Prostate gland (tissue), 2 donors: ENCODE measurements around the gene DNMT3A. TPM values are rescaled to one million over a fixed set of nuclear protein-coding genes. Genes with fewer than 3 reads are reported as not detected.

Source experiments
- DNase-seq: peaks from one replicate; pipeline ENCODE4 v3.0.0-alpha.2; 2019; ENCODE audit warnings: low spot score
- H3K27ac ChIP-seq, 2 donors: fragments of 200-600 bp; sonication (generic); 2 replicates each; pipeline ENCODE4 v1.5.1; 2017 to 2019
- H3K27me3 ChIP-seq: fragments of 200-600 bp; sonication (generic); replicated peaks from 2 replicates; pipeline ENCODE4 v1.5.1; 2019; ENCODE audit not compliant: insufficient read depth
- H3K36me3 ChIP-seq, 2 donors: fragments of 200-600 bp; sonication (generic); 1 replicate in 1 of 2; 2 replicates in 1 of 2; pipeline versions ENCODE4 v1.5.1 to v1.8.1; 2017 to 2019
- H3K4me1 ChIP-seq: fragments of 200-600 bp; sonication (generic); replicated peaks from 2 replicates; pipeline ENCODE4 v1.5.1; 2019
- H3K4me3 ChIP-seq, 2 donors: fragments of 200-600 bp; sonication (generic); 2 replicates each; pipeline ENCODE4 v1.5.1; 2017 to 2019
- H3K9me3 ChIP-seq: fragments of 200-600 bp; sonication (generic); 2 replicates; pipeline ENCODE4 v1.5.1; 2017
- CTCF ChIP-seq, 4 experiments: fragments of 200-600 bp in 2 of 4; fragments of 450-650 bp in 2 of 4; sonication (generic) in 2 of 4; IDR thresholded peaks; 1 replicate in 3 of 4; 2 replicates in 1 of 4; pipeline ENCODE4 v1.5.1; 2016 to 2019; ENCODE audit warnings: antibody characterized with exemption in 4 of 4, mild to moderate bottlenecking in 2 of 4, moderate library complexity in 2 of 4
- POLR2A ChIP-seq: fragments of 450-650 bp; IDR thresholded peaks from one replicate; pipeline ENCODE4 v1.6.1; 2016; ENCODE audit warnings: antibody characterized with exemption, mild to moderate bottlenecking
- POLR2AphosphoS5 ChIP-seq: sonication (generic); formaldehyde crosslinking; IDR thresholded peaks from one replicate; pipeline ENCODE4 v1.6.1; 2017; ENCODE audit warnings: antibody characterized with exemption
- WGBS: methylation state at CpG from one replicate; pipeline ENCODE4 v1.1.5; 2018; 5-methylcytosine and 5-hydroxymethylcytosine counted together
- intact Hi-C: fragments of 100-400 bp; cut with DNase I; formaldehyde crosslinking; loops from one replicate; pipeline ENCODE4 v1.14.2; 2022
- total RNA-seq, 2 donors: library from RNA; depleted of rRNA; stranded (reverse); fragments of >200 nt; gene quantifications; one replicate each; pipeline ENCODE4 v1.1.0, GENCODE V29; 2016

DNMT3A gene
- total RNA-seq, 2 donors from 2014 or later = 8.7 to 28.2 TPM

- H3K27me3 ChIP-seq = no peaks in the 10 kb centered on the region
- H3K4me1 ChIP-seq = no peaks in the 10 kb centered on the region
- TF ChIP-seq POLR2A = no peak
- no peak overlapping the region for H3K4me3 ChIP-seq
- no peaks in the 10 kb centered on the region for H3K36me3 ChIP-seq
- intact Hi-C loops = no loop called here
- no peak overlapping the region for H3K27ac ChIP-seq
- no peak for DNase-seq
- H3K9me3 ChIP-seq = no peaks in the 10 kb centered on the region
- 82% methylated on average over 11 of the region's 11 CpGs for WGBS
Measured at GRCh38 chr2:25286723-25287483, 54.8 kb downstream of the DNMT3A start.

GRCh38 chr2:25286025-25286400 lies 55.7 kb downstream of the DNMT3A start:
- 79% methylated on average over 10 of the region's 10 CpGs for WGBS
- H3K36me3 ChIP-seq = no peaks in the 10 kb centered on the region
- no peaks in the 10 kb centered on the region for H3K27me3 ChIP-seq
- TF ChIP-seq POLR2AphosphoS5 (no peak), POLR2A (no peak)
- DNase-seq = no peak
- no peaks in the 10 kb centered on the region for H3K9me3 ChIP-seq
- intact Hi-C loops = no loop called here
- no peaks in the 10 kb centered on the region for H3K4me1 ChIP-seq
- H3K4me3 ChIP-seq = no peak overlapping the region
- H3K27ac ChIP-seq = no peak overlapping the region

- H3K9me3 ChIP-seq = no peaks in the 10 kb centered on the region
- no peak overlapping the region for H3K4me3 ChIP-seq
- intact Hi-C loops = no loop called here
- TF ChIP-seq POLR2A = no peak
- TF ChIP-seq CTCF (IDR thresholded peaks at IDR 0.05) = no peak
- TF ChIP-seq POLR2AphosphoS5 = no peak
- no peaks in the 10 kb centered on the region for H3K27me3 ChIP-seq
- no peak for DNase-seq
- WGBS = 71% methylated on average over 11 of the region's 11 CpGs
- no peaks in the 10 kb centered on the region for H3K4me1 ChIP-seq
- H3K27ac ChIP-seq = no peak overlapping the region
- H3K36me3 ChIP-seq = no peaks in the 10 kb centered on the region
Measured at GRCh38 chr2:25285265-25286024, 56.3 kb downstream of the DNMT3A start.

- no peaks in the 10 kb centered on the region for H3K9me3 ChIP-seq
- no peaks in the 10 kb centered on the region for H3K36me3 ChIP-seq
- no peak for DNase-seq
- H3K27me3 ChIP-seq = no peaks in the 10 kb centered on the region
- H3K4me1 ChIP-seq = no peaks in the 10 kb centered on the region
- intact Hi-C loops = no loop called here
- no peak overlapping the region for H3K27ac ChIP-seq
- 96% methylated on average over 5 of the region's 5 CpGs for WGBS
- no peak overlapping the region for H3K4me3 ChIP-seq
- no peak for TF ChIP-seq POLR2AphosphoS5
- no peak for TF ChIP-seq POLR2A
- TF ChIP-seq CTCF (IDR thresholded peaks at IDR 0.05) = no peak
Measured at GRCh38 chr2:25284756-25285155, 57.0 kb downstream of the DNMT3A start.

- no peak for DNase-seq
- no peak for TF ChIP-seq POLR2AphosphoS5
- no peak for TF ChIP-seq POLR2A
- 85% methylated on average over 5 of the region's 5 CpGs for WGBS
- Histone ChIP-seq H3K4me1 (no peaks in the 10 kb centered on the region), H3K27ac (no peak overlapping the region), H3K27me3 (no peaks in the 10 kb centered on the region), H3K36me3 (no peaks in the 10 kb centered on the region), H3K9me3 (no peaks in the 10 kb centered on the region), H3K4me3 (no peak overlapping the region)
- intact Hi-C loops = no loop called here
Measured at GRCh38 chr2:25283921-25284320, 57.8 kb downstream of the DNMT3A start.

- no peak overlapping the region for H3K27ac ChIP-seq
- TF ChIP-seq POLR2AphosphoS5 (no peak), CTCF (IDR thresholded peaks at IDR 0.05) (no peak), POLR2A (no peak)
- H3K4me1 ChIP-seq = no peaks in the 10 kb centered on the region
- 77% methylated on average over 8 of the region's 8 CpGs for WGBS
- H3K4me3 ChIP-seq = no peak overlapping the region
- no peak for DNase-seq
- intact Hi-C loops = no loop called here
- H3K9me3 ChIP-seq = no peaks in the 10 kb centered on the region
- no peaks in the 10 kb centered on the region for H3K27me3 ChIP-seq
- no peaks in the 10 kb centered on the region for H3K36me3 ChIP-seq
Measured at GRCh38 chr2:25281941-25282340, 59.8 kb downstream of the DNMT3A start.
